ENCODE data around the gene CPLX1. TPM values are rescaled to one million over a fixed set of nuclear protein-coding genes. Genes with fewer than 3 reads are reported as not detected.
A peak's percentile ranks its signal among the peaks of the same experiment; 100 is the strongest.

Gene CPLX1
- polyA plus RNA-seq, 3 donors = not detected

DNA sequence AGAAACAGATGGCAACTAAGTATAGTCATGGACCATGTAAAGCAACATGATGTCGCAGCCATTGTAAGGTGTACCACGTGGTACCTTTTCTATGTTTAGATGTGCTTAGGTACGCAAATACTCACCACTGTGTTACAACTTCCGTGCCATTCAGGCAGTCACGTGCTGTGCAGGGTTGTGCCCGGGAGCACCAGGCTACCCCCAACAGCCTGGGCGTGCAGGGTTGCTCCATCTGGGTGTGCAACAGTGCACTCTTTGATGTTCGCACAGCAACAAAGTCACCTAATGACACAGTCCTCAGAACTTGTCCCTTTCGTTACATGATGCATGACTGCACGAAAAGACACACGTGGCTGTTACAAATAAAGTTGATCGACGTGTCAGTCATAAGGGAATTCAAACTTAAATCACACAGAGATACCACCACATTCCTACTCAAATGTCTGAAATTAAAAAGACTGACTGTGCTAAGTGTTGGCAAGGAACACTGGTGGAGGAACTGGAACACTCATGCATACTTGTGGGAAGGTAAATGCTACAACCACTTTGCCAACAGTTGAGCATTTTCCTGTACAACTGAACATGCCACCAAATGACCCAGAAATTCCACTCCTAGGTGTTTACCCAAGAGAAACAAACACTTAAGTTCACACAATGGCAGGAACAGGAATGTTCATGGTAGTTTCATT is 24.3 kb downstream of the CPLX1 start:
- Histone ChIP-seq H3K79me2 (ENCODE audit: insufficient read depth, low read length) (no peaks in the 10 kb centered on the region), H3K9me3 (replicated peaks in 1 of 2; ENCODE audit: control insufficient read depth in 1 of 2, insufficient read depth in 1 of 2, low read length in 2 of 2) (peaks cover 8% of the 10 kb centered on the region in 2 donors), H3K27ac (ENCODE audit: low read depth in 1 of 2, low read length in 2 of 2) (no peak overlapping the region), H4K20me1 (ENCODE audit: insufficient read depth, low read length) (no peaks in the 10 kb centered on the region), H3K9ac (ENCODE audit: insufficient read depth, low read length, poor library complexity, severe bottlenecking) (no peak overlapping the region), H3K4me1 (ENCODE audit: control insufficient read depth in 1 of 2, insufficient read depth in 2 of 2, low read length in 2 of 2) (no peaks in the 10 kb centered on the region), H3K4me3 (replicated peaks in 1 of 3; ENCODE audit: low read depth in 2 of 3, low read length in 3 of 3) (no peak overlapping the region), H2AFZ (ENCODE audit: insufficient read depth, low read depth, low read length, poor library complexity, severe bottlenecking) (no peak overlapping the region), H3K27me3 (ENCODE audit: control insufficient read depth in 2 of 2, insufficient read depth in 2 of 2, low read length in 2 of 2) (peaks cover 4 to 18% of the 10 kb centered on the region in 2 donors), H3K4me2 (replicated peaks; ENCODE audit: extremely low read depth, low read length, poor library complexity, severe bottlenecking) (no peak overlapping the region), H3K36me3 (replicated peaks in 1 of 2; ENCODE audit: control insufficient read depth in 1 of 2, insufficient read depth in 2 of 2, low read length in 2 of 2) (no peaks in the 10 kb centered on the region)
- DNase-seq = no peak
- 94% methylated on average over 9 of the region's 13 CpGs for WGBS (ENCODE audit: insufficient coverage)
- H3K27me3 Mint-ChIP-seq (ENCODE audit: low read depth in 3 of 3) = peaks cover 26 to 65% (median 40%) of the 10 kb centered on the region in 3 donors
- TF ChIP-seq CTCF (IDR thresholded peaks at IDR 0.05) = no peak
- no peaks in the 10 kb centered on the region for H3K36me3 Mint-ChIP-seq
- H3K4me3 Mint-ChIP-seq = no peak overlapping the region
- H3K4me1 Mint-ChIP-seq = no peaks in the 10 kb centered on the region
- no peak overlapping the region for H3K27ac Mint-ChIP-seq
- intact Hi-C loops (cut with micrococcal nuclease) = no loop called here
- H3K9me3 Mint-ChIP-seq = peaks cover 4 to 26% (median 16%) of the 10 kb centered on the region in 7 donors

- Histone ChIP-seq H3K4me2 (replicated peaks; ENCODE audit: extremely low read depth, low read length, poor library complexity, severe bottlenecking) (no peak overlapping the region), H2AFZ (ENCODE audit: insufficient read depth, low read depth, low read length, poor library complexity, severe bottlenecking) (no peak overlapping the region), H3K27ac (ENCODE audit: low read depth in 1 of 2, low read length in 2 of 2) (no peak overlapping the region), H3K4me1 (ENCODE audit: control insufficient read depth in 1 of 2, insufficient read depth in 2 of 2, low read length in 2 of 2) (no peaks in the 10 kb centered on the region), H3K4me3 (replicated peaks in 1 of 3; ENCODE audit: low read depth in 2 of 3, low read length in 3 of 3) (no peak overlapping the region), H4K20me1 (ENCODE audit: insufficient read depth, low read length) (no peaks in the 10 kb centered on the region), H3K36me3 (replicated peaks in 1 of 2; ENCODE audit: control insufficient read depth in 1 of 2, insufficient read depth in 2 of 2, low read length in 2 of 2) (no peaks in the 10 kb centered on the region), H3K27me3 (ENCODE audit: control insufficient read depth in 2 of 2, insufficient read depth in 2 of 2, low read length in 2 of 2) (peaks cover 38 to 54% of the 10 kb centered on the region in 2 donors), H3K9me3 (replicated peaks in 1 of 2; ENCODE audit: control insufficient read depth in 1 of 2, insufficient read depth in 1 of 2, low read length in 2 of 2) (peaks cover 0 to 25% of the 10 kb centered on the region in 2 donors), H3K79me2 (ENCODE audit: insufficient read depth, low read length) (no peaks in the 10 kb centered on the region), H3K9ac (ENCODE audit: insufficient read depth, low read length, poor library complexity, severe bottlenecking) (no peak overlapping the region)
- Mint-ChIP-seq H3K4me1 (no peaks in the 10 kb centered on the region), H3K9me3 (peaks cover 0 to 19% (median 3%) of the 10 kb centered on the region in 7 donors), H3K27ac (no peak overlapping the region), H3K36me3 (peaks cover 0 to 4% of the 10 kb centered on the region in 2 donors), H3K4me3 (peak overlapping the region in 1 of 2 donors; percentile 66), H3K27me3 (ENCODE audit: low read depth in 3 of 3) (peaks cover 59 to 86% (median 68%) of the 10 kb centered on the region in 3 donors)
- intact Hi-C loops (cut with micrococcal nuclease) = no loop called here
- DNase-seq = no peak
- no peak for TF ChIP-seq CTCF (IDR thresholded peaks at IDR 0.05)
- WGBS (ENCODE audit: insufficient coverage) = 90% methylated on average over 3 of the region's 4 CpGs
Measured at GRCh38 chr4:797066-797465, 28.9 kb downstream of the CPLX1 start.
